ENCODE data around the gene NDUFS6. TPM values are rescaled to one million over a fixed set of nuclear protein-coding genes. Genes with fewer than 3 reads are reported as not detected.
"Not testable (repeated sequence)": the region's sequence is repeated elsewhere in the genome, so short reads cannot be mapped to it uniquely, and the experiment has no call there.

Gene NDUFS6
- total RNA-seq, 1 donor from 2014 or later, result 22.9 TPM

DNA sequence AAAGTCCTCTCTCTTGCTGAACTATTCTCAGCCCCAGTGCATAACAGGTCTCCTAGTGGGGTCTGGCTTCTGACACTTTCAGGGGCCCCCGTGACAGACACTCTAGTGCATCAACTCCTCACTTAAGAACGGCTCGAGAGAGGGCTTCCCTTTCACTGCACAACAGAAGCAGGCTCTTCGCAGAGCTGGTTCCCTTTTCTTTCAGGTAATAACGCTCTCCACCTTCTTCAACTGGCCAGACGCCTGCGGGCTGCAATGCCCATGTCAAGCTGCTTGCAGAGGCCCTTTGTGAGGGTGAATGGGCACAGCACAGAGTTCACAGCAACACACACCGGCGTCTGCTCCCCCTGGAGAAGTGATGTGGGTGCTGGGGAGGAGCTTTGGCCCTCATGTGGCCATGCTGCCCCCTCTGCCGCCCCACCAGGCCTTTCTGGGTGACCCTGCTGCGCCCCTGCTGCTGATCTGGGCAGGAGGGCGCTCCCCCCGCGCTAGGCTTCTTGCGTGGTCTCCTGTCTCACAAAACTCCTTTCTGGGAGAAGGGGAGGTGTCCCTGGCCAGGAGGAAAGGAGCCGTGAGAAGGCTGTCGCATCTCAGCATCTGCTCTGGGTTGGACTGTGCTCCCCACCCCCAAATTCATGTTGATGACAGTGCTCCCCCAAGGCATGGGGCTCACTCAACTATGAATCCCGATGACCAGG, 4.0 kb upstream of the NDUFS6 start:
- no peak for DNase-seq (ENCODE audit: low spot score)

DNA sequence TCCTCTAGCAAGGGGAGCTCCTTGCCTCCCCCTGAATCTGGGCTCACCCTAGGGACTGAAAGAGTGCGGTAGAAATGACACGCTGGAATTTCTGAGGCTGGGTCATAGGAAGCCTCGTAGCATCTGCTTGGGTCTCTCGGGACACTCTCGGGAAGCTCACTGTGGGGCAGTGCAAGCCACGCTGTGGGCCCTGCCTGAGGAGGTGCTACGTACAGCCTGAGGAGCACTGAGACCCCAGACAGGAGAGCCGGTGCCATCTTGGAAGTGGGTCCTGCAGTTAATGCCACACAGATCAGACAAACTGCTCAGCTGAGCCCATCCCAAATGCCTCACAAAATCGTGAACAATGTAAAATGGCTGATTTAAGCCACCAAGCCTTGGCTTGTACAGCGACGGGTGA, 3.4 kb upstream of the NDUFS6 start:
- DNase-seq (ENCODE audit: low spot score), result no peak

DNA sequence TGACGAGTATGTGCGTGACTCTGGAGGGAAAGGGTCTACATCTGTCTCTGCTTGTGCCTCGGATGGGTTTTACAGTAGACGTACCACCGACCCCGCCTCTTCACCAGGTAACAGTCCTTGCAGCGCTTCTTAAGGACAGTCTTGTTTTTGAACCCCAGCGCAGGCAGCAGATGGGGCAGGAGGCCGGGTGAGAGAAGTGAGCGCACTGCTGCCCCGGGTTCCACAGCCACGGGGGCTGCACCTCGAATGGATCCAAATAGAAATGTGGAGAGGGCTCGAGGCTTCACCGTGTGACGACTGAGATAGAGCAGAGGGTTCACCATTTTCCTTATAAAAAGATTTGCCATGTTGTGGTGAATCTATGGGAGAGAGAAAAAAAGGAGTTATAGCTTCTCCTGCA, 2.6 kb upstream of the NDUFS6 start:
- DNase-seq (ENCODE audit: low spot score), result not testable (repeated sequence)

DNA sequence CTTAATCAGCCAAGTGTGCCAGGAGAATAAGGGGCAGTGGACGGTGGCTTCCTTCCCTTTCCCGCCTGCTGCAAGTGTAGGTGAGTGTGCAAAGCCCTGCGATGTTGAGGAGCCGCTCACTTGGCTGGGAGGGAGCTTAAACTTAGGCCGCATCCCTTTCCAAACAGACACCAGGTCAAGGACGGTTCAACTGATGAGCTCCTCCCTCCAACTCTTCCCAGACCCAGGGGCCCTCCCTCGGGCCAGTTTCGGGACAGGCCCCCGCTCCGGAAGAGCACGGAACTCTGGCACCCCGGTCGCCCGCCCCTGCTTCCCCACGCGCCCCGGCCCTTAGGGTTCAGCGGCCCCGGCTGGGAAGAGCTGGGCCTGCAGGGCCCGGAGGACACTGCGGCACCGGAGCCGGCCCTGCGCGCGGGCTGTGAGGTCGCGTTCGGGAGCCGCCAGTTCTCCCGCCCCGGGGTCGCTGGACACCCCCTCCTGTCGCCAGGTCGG, 2.1 kb upstream of the NDUFS6 start:
- no peak for DNase-seq (ENCODE audit: low spot score)

DNA sequence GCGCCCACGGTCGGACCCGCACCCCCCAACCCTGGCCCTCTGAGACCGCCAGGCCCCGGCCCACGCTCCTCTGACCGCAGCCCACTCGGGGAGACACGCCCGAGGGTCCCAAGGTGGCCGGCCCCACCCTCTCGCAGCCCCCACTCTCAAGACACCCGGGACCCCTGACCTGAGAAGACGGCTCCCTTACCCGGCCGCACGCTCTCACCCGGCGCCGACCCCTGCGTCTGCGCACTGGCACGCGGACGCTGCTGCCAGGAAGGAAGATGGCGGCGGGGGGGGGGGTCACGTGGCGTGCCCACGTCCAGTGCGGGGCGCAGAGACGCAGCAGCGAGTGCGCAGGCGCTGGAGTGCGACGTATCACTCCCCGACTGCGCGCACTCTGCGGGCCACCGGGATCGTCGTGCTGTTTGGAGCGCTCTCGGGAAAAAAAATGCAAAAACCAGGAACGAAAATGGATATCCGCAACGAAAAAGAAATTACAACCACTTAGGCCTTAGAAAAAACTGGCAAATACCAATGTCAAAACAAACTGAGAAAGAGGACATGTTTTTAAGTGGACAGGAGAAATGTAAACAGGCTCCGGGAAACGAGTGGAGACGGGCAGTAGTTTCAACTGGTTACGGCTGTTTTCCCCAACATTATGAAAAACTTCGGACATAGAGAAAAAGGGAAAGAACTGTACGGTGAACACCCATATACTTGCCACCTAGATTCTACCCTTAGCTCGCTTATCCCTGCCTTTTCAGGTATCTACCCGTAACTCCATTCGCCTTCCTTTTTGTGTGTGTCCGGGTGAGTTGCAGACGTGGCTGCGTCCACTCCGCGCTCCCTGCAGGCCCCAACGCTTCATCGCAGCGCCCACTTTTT, 1.4 kb upstream of the NDUFS6 start, which contains the start of gene MRPL36:
Gene MRPL36 (minus strand): TSS at position 236 of the 870 bp plus-strand sequence. CDS start 902 bp downstream, outside the sequence.
- peak; percentile 95 for DNase-seq (ENCODE audit: low spot score)

DNA sequence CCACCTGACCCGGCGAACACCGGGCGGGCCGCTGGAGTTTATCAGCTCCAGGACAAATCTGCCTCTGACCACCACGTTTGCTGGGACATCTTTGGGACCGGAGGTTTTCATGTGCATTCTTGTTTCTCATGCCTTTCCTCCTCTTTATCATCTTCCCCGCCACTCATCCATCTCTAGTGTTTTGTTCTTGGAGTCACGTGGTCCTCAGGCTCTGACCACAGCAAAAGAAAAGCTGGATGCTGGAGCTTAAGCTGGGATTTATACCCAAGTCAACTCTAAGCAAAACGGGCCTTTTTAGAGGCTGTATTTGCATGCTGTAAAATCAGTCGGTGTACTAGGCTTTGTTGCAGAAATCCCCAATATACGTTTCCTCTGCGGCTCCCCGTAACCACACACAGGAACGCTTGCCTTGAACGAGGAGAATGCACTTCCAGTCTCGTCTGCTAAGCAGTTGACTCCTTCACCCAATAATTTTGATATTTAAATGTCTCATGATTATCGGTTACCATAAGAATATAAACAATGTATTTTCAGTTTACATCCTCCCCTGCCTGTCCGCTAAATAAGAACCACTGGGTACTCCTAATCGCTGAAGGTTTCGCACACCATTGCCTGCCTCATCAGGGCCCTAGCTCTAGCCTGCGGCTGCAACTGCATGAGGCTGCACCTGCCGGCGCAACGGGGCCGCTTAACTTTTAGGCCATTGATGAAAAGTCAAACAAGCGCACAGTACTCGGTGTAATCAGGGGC, 560 bp upstream of the NDUFS6 start:
- no peak for DNase-seq (ENCODE audit: low spot score)

DNA sequence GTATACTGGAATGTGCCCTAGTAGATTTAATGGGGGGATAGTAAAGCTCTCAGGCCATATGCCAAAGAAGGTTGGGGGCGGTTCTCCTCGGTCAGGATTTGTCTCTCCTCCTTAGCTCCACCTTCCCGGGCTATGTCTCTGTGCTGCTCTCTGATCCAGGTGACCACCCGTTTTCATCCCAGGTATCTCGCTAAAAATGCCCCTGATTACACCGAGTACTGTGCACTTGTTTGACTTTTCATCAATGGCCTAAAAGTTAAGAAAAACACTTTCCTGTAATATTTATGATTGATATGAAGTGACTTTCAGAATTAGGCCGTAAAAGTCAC, 724 bp downstream of the NDUFS6 start:
- DNase-seq (ENCODE audit: low spot score), result no peak

DNA sequence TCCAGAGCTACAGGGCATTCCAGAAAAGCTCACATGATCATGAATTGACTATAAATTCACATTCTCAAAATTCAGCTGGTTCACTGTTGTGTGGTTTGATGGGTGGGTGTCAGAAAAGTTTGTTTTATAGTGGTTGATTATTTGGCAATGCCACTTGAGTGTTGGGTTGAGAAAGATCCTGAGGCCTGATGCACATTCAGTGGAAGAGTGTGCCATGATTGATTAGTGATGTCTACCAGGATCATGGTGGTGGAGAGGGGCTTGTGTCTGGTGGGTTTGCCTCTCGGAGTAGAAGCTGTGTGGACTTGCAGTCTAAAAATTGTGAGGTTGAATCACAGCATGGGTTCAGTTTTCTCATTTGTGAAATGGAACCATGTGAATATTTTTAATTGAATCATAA, 2.0 kb downstream of the NDUFS6 start:
- DNase-seq (ENCODE audit: low spot score), result no peak

DNA sequence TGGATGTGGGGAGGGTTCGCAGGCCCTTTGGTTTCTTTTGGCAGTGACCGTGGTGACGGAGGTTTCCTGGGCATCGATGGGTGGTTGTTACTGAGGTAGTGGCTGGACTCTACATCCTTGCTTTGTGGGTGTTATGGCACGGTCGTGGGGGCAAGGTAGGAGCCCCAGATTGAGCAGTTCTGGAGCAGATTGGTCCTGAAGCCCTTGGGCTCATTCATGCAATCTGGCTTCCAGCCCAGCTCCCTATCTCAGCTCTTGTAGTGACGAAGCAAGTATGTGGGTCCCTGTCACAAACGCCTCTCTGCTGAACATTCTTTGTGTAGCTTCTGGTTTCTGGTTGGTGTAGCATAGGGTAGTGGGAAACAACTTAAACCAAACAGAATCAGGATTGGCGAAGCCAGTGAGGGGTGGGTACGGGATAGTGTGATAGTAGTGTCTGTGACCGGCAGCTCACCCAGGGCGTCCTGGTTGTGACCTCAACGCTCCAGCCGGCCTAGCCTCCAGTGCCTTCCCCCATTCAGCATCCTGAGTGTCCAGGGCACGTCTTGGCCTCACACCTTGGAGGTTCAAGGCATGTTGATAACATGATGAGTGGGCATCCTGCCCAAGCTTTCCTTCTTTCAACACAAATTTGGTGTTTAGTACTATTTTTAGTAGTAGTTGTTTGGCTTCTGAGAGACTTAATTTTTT, 2.9 kb downstream of the NDUFS6 start:
- DNase-seq (ENCODE audit: low spot score), result no peak

DNA sequence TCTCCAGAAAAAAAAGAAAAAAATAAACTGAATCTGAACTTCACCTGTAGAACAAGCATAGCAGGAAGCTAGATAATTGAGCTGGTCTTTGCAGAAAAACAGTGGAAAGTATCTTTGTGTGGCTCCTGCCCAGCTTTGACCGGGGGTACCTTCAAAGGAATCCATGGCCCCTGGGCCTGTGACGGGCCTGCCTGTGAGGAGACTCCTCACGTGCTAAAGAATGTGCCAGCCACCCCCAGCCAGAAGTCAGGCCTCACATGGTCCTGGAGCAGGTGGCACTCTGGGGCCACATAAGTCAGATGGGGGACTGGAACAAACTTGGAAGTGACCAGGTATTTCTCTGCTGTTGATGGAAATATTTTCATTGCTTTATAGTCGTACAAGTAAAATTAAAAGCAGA, 4.1 kb downstream of the NDUFS6 start:
- no peak for DNase-seq (ENCODE audit: low spot score)

DNA sequence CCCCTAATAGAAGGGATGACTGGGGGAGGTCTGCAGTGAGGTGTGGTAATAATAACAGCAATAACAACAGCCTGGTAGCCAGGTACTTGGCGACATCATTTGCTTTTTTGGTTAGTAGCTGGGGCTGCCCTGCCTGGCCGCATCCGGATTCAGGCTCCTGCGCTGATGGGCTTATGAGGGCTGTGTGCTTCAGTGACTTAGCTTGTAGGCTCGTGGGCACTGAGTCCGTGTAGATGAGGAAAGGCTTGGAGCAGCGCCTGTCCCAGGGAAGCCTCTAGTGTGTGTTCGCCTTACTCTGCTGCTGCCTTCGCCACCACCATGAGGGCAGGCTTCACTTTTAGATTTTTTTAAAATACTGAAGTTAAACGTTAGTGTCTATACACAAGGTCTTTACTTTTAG, 4.5 kb downstream of the NDUFS6 start:
- DNase-seq (ENCODE audit: low spot score), result no peak

DNA sequence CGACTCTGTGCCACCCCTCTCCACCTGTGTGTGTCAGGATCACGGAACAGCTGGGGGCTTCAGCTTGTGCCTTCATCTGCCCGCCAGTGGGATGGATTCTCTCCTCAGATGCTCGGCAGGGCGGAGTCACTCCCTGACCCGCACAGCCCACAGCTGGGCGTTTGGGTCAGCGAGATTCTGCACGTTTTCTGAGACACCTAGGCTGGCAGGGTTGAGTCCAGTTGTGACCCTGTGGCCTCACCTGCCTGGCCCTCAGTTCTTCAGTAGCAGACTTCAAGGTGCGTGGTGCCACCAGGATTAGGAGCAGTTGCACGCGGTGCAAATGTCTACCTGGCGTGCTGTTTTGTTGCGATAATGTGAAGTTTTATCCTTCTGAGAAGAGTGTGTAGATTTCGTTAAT, 5.0 kb downstream of the NDUFS6 start:
- no peak for DNase-seq (ENCODE audit: low spot score)

DNA sequence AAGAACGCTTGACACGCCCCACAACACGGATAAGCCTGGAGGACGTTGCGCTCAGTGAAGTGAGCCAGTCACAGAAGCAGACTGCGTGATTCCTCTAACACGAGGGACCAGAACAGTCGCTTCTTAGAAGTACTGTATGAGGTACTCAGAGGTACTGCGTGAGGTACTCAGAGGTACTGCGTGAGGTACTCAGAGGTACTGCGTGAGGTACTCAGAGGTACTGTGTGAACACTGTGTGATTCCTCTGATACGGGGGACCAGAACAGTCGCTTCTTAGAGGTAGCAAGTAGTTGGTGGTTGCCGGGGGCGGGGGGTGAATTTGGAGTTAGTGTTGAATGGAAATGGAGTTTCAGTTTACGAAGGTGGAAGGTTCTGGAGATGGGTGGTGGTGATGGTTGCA, 5.8 kb downstream of the NDUFS6 start:
- DNase-seq (ENCODE audit: low spot score), result no peak

DNA sequence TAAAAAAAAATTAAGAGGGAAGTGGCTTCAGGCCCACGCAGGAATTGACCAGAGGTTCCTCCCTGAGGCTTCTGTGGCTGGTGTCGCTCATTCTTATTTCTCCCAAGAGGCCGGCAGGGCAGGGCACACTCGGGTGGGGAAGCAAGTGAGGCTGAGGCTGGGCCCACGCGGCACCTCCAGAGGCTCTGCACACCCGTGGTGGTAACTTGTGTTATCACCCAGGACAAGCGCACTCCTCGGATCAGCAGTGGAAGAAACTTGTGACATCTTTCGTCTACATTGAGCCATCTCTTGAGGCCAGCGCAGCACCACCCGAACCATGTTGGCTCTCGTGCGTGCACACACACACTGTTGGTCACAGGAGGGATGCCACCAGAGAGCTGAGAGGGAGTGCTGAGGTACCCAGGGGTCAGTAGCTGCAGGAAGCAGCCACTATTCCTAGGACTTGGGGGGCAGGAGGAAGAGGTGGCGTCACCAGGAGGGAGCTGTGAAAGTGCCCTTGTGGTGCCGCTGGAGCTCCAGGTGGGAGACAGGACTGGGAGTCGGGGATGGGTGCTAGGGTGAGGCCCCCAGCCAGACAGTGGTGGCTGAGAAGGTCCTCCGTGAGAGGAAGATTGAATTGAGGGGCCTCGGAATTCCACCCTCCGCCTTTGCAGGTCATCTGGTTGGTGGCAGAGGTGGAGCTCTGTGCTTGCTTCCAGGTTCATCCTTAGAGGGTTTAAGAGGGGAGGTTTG, 6.4 kb downstream of the NDUFS6 start:
- no peak for DNase-seq (ENCODE audit: low spot score)

DNA sequence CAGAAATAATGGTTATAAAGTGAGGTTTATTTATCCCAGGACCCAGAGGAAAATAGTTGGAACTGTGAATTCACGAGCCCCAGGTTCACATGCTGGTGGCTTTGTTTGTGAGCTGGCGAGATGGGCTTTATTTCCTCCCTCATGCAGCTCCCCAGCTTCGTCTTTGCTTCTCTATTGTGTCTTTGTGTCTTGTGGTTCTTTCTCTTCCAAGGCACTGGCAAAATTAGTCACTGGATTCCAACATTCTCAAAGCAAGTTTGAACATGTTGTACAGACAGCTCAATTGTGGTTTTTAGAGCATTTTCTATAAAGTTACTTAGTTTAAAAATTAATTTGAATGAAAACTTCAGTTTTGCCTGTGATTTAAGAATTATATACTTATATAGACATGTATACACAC, 7.2 kb downstream of the NDUFS6 start:
- no peak for DNase-seq (ENCODE audit: low spot score)

DNA sequence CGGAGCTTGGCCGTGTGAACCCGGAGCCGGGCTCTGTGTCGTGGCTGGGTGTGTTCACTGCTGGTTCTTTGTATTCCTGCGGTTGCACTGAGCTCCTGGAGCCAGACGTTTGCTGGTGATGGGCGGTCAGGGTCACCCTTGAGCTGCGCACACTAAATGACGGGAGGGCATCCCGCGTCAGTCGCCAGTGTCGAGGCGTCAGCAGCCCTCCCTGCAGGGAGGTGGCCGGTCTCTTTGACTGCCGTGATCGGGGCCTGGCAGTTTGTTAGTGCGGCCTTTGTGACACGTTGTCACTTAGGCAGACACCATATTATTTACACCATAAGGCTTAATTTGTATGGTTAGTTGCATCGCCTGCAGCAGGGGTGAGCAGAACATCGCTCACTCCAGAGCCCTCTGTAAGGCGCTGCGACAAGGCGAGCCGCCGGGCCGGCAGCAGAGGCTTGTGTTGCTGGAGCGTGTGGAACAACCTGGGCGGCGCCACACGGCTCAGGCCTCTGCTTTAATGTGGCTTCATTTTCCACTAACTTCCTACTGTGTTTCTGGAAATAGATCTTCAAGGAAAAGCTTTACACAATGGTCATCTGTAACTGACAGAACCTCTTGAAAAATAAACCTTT, 8.3 kb downstream of the NDUFS6 start:
- no peak for DNase-seq (ENCODE audit: low spot score)

DNA sequence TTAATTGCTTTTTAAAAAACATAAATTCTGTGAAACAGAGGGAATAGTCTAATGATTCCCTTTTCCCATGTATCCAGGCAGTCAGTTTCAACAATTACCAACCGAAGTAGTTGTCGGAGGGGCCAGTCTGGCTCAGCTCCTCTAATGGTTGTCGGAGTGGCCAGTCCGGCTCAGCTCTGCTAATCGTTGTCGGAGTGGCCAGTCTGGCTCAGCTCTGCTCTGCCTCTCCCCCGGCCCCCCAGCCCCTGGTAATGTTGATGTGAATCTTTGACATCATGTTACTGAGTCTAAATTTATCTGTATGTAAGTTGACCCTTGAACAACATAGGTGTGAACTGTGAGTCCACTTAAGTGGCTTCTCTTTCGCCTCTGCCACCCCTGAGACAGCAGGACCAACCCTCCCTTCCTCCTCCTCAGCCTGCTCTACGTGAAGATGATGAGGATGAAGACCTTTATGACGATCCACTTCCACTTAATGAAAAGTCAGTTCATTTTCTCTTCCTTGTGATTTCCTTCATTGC, 9.4 kb downstream of the NDUFS6 start:
- DNase-seq (ENCODE audit: low spot score), result no peak

DNA sequence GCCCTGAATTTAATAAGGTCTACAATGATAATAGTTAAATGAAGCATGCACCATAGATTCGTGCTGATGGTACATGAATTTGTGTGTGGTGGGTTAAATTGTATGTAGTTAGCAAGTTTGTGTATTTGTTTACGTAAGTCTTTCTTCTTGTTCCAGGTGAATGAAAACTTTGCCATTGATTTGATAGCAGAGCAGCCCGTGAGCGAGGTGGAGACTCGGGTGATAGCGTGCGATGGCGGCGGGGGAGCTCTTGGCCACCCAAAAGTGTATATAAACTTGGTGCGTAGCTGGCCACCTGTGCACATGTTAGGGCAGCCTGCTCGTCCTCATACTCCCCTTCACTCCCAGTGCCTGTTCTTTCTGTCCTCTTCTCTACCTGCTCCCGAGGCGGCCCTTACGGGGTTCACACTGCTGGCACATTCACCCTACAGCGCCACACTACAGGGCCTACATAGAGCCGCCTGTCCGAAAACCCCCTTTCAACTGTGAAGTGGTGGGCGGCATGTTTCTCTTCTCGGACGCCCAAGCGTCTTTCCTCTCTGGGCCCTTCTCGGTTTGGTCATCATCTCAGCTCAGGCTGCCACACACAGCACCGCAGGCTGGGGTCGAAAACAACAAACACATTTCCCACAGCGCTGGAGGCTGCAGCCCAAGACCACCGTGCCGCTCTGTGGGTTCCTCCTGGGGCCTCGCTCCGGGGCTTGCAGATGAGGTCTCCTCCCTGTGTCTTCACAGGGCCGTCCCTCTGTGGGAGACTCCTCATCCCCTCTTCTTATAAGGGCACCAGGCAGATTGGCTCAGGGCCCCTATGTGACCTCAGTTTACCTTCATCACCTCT, 13.2 kb downstream of the NDUFS6 start:
- DNase-seq (ENCODE audit: low spot score), result no peak

DNA sequence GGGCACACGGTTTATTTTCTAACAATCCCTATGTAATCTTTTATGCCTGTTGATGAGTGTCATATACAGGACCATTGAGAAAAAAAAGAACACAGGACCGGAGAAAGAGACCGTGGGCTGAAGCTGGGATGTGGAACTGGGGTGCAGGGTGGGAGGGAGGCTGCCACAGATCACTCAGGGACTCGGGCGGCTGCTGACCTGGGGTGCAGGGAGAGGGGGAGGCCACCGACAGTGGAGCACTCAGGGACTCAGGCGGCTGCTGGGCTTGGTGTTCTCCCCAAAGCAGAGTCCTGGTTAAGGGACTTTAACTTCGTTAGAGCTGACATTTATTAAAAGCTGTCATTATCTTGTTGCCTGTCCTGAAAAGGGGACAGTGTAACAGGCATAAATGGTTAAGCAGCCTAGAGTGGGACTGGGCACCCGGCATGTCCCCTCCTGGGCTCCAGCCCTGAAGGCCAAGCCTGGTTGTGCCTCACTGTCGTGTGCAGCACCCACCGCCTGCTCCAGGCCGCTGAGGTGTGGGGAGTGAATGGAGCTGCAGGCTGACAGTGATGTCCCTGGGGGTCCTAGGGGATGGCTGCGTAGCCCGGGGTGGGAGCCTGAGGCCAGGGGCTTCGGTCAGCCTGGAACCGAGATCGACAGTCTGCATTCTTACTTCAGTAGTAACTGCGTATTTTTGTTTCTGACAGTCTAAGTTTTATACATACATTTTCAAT, 14.0 kb downstream of the NDUFS6 start:
- DNase-seq (ENCODE audit: low spot score), result no peak

Data from ureter (tissue), 1 donor.